ENCODE data around the gene CACYBP. TPM values are rescaled to one million over a fixed set of nuclear protein-coding genes. Genes with fewer than 3 reads are reported as not detected.

CACYBP gene, protein sequence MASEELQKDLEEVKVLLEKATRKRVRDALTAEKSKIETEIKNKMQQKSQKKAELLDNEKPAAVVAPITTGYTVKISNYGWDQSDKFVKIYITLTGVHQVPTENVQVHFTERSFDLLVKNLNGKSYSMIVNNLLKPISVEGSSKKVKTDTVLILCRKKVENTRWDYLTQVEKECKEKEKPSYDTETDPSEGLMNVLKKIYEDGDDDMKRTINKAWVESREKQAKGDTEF
- 211 and 231 TPM in 2 replicates for total RNA-seq

GRCh38 chr1:174999936-175000696 lies at the start of gene CACYBP:
TSS of gene CACYBP (plus strand) at chr1:174999947. CDS start at chr1:175000181, 234 bp downstream.
- intact Hi-C loops (cut with micrococcal nuclease): loop anchor here (1.0 to 2.0 kb wide), 10 partner anchors 10 to 1176 kb away; partner anchors contain the start of genes CENPL, DARS2, MRPS14 and RC3H1

- intact Hi-C loops (cut with micrococcal nuclease): no loop called here
Observed at GRCh38 chr1:174953285-174954072, 46.3 kb upstream of the CACYBP start.

GRCh38 chr1:174954073-174954460 lies 45.7 kb upstream of the CACYBP start:
- intact Hi-C loops (cut with micrococcal nuclease): no loop called here

DNA sequence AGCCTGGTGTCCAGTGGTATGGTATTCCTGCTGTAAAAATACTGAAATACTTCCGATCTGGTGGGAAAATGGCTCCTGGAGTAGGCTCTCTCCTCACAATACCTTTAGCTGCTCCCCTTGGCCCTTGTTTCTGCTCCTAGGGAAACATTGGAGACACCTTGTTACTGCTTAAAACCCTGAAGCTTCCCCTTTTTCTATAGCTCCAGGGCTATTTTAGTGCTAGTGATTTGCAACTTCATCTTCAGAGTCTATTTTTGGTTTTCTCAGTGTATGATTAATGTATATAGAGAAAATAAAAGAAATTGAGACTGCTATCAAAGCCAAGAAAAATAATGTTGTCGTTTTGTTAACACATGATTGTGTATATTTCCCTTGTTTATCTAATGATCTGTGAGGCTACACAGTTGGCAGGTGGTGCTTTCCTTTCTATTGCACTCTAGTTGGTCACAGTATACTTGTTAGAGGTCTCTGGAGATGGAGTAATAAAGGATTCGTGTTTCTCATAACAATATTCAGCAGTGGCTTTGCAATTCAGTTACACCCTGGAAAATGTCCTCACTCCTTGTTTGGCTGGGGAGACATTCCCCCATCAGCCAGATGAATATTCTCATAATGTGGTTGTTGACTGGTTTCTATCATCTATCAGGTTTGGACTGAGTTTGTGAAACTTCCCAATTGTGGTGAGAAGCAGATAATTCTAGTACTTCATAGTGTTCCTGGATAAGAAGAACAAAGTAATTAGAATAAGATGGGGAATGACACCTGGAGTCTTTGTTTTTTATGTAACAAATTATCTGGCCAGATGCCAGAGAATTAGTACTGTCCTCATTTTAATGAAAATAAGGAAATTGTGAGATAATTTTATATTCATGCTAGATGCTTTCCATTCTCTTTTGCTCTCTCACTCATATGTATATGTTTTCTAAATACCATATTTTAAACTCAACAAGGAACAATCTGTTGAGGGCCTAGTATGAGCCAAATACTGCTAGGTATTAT lies 44.8 kb upstream of the CACYBP start:
- intact Hi-C loops (cut with micrococcal nuclease): loop anchor here (1.0 kb wide), 1 partner anchor 9 kb away; no protein-coding TSS in a partner anchor

DNA sequence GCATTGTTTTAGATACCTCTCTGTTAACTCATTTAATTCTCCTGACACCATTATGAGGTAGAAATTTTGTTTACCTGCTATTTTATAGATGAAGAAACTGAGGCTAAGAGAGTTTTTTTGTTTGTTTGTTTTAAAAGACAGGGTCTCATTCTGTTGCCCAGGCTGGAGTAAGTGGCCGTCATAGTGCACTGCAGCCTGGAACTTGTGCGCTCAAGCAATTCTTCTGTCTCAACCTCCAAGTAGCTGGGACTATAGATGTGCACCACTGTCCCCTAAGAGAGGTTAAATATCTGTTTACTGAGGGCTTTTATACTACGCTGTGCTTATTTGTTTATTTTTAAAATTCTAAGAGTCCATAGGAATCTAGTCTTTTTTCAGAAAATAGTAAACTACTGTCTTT lies 43.7 kb upstream of the CACYBP start:
- intact Hi-C loops (cut with micrococcal nuclease): no loop called here

DNA sequence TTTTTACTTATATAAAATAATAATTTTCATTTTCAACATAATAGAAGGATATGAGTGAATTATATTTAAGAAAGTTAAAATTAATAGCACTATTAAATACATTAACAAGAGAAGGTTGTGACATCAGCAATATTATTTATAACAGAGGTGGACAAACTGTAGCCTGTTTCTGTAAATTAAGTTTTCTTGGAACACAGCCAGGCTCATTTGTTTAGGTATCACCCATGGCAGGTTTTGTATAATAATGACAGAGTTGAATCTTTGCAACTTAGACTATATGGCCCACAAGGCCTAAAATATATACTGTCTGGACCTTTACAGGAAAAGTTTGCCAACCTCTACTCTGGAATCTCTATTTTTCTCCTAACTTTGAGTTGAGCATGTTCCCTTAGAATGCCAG lies 42.8 kb upstream of the CACYBP start:
- intact Hi-C loops (cut with micrococcal nuclease): no loop called here

DNA sequence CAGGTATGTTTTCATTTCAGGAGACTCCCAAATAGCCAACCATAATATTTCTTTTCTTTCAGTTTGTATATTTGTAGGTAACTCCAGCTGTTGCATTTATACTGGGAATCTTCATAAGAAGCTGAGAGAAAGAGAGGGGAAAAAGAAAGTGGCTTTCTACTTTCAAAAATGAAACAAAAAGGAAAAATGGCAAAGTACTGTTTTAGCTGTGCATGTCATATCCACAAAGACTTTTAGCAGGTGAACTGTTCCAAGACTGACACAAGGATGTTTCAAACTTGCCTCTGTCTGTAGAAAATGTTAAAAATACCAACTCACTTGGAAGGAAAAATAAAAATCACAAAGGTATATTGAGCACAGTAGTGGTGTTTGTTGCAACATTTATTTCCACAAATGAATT lies 41.9 kb upstream of the CACYBP start:
- intact Hi-C loops (cut with micrococcal nuclease): no loop called here

DNA sequence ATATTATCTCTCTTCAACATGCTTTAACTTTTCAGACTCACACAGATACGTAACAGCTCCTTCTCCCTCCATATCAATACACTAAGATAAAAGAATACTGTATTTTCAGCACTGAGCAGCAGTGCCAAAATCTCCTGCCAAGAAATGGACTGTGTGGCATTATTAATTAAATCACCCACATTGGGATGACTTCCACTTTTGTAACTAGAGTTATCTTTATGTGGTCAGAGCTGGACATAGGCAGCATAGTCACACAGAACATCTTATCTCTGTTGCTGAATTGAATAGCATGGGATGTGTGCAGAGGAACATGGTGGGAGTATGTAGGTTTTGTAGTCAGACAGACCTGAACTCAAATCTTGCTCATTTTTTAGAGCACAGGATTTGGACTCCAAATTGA lies 41.4 kb upstream of the CACYBP start:
- intact Hi-C loops (cut with micrococcal nuclease): no loop called here

DNA sequence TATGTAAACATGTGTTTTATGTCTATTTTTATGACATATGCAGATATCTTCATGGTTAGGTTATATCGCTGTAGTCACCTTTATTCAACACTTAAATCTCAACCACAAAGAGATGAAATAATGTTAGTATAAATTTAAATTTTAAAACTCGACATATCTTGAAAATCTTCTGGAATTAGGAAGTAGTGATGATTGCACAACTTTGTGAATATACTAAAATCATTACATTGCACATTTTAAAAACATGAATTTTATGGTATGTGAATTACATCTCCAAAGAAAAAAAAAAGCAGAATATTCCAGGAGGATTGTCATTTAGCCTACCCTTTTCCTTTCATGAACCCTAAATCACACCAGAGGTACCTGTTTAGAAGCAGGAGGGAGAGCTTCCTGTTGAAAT lies 39.4 kb upstream of the CACYBP start:
- intact Hi-C loops (cut with micrococcal nuclease): loop anchor here (10.0 kb wide), 1 partner anchor 806 kb away; the partner anchor contains the start of gene RABGAP1L

GRCh38 chr1:174963529-174964125 lies 36.1 kb upstream of the CACYBP start:
- intact Hi-C loops (cut with micrococcal nuclease): loop anchor here (1.0 to 10.0 kb wide), 6 partner anchors 8 to 809 kb away; partner anchors contain the start of genes CACYBP, MRPS14 and RABGAP1L

DNA sequence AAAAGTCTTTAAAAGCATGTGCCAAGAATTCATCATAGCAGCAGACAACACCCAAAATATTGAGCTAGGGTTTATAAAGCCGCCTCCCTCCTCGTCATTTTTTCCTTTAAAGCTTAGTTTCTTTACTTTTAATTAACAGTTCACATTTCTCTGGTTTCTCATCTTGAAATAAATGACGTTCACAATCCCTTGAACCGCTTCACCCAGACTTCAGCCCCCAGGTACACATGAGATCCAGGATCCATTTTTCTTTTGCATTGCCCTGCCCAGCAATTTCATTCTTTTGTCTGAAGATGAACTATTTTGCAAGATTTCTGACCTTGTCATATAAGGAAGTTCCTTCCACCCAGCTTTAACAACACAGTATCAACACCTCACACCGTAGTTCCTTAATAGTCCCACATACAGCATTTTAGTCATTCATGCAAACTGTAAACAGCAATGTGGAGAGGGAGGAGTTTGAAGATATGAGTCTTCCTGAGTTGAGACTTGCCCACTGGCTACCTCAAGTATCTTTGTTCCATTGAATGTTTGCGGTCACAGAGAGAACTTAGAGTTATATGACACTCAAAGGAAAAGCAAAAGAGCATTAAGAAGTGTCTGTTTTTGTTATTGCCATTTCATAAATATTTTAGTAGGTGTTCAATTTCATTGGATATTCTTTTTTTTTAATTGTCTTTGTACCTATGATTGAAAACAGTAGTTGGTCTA lies 35.3 kb upstream of the CACYBP start:
- intact Hi-C loops (cut with micrococcal nuclease): loop anchor here (1.0 to 10.0 kb wide), 6 partner anchors 9 to 810 kb away; partner anchors contain the start of genes CACYBP, MRPS14 and RABGAP1L

- intact Hi-C loops (cut with micrococcal nuclease): loop anchor here (1.0 to 10.0 kb wide), 6 partner anchors 10 to 810 kb away; partner anchors contain the start of genes CACYBP, MRPS14 and RABGAP1L
Observed at GRCh38 chr1:174964972-174965361, 34.8 kb upstream of the CACYBP start.

GRCh38 chr1:174965362-174966007 lies 34.3 kb upstream of the CACYBP start:
- intact Hi-C loops (cut with micrococcal nuclease): loop anchor here (2.0 to 10.0 kb wide), 3 partner anchors 17 to 811 kb away; partner anchors contain the start of gene RABGAP1L

DNA sequence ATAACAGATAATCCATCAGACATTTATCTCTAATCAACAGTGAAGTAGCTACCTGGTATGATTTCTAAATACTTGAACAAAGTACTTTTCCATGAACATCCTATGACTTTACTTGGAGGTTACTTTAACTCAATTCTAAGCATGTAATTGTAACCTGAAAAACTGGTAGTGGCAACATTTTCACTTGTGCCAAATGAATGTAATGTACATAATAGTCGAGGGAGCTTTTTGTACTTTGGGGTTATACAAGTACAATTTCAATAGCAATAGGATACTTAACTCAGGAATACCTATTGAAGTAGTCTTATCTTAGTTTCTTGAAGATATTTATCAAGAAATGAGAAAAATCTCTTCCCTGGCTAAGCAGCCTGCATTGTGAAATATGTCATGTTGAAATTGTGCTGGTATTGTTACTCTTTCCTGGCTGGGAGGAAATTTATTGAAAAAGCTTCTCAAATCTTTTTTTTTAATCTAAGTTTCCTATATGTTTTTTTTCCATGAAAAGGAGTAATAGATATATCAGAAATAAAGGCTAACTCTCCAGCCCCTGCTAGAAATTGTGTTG lies 33.7 kb upstream of the CACYBP start:
- intact Hi-C loops (cut with micrococcal nuclease): loop anchor here (10.0 kb wide), 1 partner anchor 811 kb away; the partner anchor contains the start of gene RABGAP1L

DNA sequence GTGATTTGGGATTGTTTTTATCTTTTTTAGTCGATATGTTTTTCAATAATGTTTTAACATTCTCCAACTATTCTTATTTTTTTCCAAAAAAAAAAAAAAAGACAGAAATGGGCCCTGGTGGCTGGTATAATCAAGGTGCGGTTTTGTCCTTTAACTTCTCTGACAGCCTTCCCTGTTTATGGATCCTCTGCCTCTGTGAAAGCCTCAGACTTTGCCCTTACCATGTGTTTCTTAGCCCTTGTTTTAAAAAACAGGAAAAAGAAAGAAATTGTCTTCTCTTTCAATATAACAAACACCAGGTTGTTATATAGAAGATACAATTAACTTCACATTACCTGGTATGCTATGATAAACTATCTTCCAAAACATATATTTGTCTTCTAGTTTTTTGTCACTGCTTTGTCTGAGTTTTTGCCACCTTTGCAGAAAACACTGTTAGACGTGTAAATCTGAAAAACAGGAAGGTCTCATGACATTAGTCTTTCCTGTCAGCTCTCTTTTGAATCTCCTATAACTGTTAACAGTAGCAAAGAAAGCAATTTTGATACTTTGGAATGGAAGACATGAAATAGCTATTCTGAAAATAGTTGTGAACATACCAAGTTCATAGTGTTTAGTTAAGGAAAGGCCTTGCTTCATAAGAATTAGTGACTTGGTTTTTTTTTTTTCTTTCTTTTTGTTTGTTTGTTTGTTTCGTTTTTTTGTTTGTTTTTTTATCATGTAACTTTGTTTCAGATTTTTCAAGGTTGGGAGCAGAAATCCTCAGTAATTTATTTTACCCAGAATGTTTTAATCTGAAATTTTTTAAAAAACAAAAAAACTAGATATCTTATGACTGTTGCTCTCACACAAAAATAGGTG lies 31.7 kb upstream of the CACYBP start:
- intact Hi-C loops (cut with micrococcal nuclease): loop anchor here (1.0 to 10.0 kb wide), 3 partner anchors 31 to 813 kb away; partner anchors contain the start of genes CACYBP and RABGAP1L

GRCh38 chr1:174968750-174969244 lies 30.9 kb upstream of the CACYBP start:
- intact Hi-C loops (cut with micrococcal nuclease): loop anchor here (1.0 to 10.0 kb wide), 3 partner anchors 31 to 814 kb away; partner anchors contain the start of genes CACYBP and RABGAP1L

GRCh38 chr1:174969977-174970376 lies 29.8 kb upstream of the CACYBP start:
- intact Hi-C loops (cut with micrococcal nuclease): loop anchor here (10.0 kb wide), 1 partner anchor 815 kb away; the partner anchor contains the start of gene RABGAP1L

Data from T-helper 2 cell treated with Interferon-gamma antibody and Interleukin-4, amounts not matched to agents 100 ng/mL and 5 ng/mL, for 36 hours (primary cell).